ENCODE measurements around the gene NFKB1. TPM values are rescaled to one million over a fixed set of nuclear protein-coding genes. Genes with fewer than 3 reads are reported as not detected.

The NFKB1 gene
- total RNA-seq, 6 experiments from 2014 or later = 21.7 to 31.3 (median 27.5) TPM

- TF ChIP-seq CTCF (IDR thresholded peaks at IDR 0.05) = peak; percentile 58
These were observed 122.5 kb downstream of the NFKB1 start for GRCh38 chr4:102623622-102624021.

GRCh38 chr4:102624505-102624904 lies 123.3 kb downstream of the NFKB1 start:
- Mint-ChIP-seq H3K4me3 (no peak overlapping the region), H3K27me3 (ENCODE audit: insufficient read depth) (no peaks in the 10 kb centered on the region; the same call in 1 of the 2 replicates), H3K27ac (no peak overlapping the region), H3K9me3 (no peaks in the 10 kb centered on the region), H3K36me3 (ENCODE audit: low read depth) (peaks cover 1% of the 10 kb centered on the region; the same call in 1 of the 2 replicates), H3K4me1 (ENCODE audit: low read depth) (peaks cover 86% of the 10 kb centered on the region)
- no peak for TF ChIP-seq CTCF (IDR thresholded peaks at IDR 0.05)
- DNase-seq = no peak

More at GRCh38 chr4:102623622-102624021, 122.5 kb downstream of the NFKB1 start:
- Mint-ChIP-seq H3K27ac (peak overlapping the region; percentile 19; the same call in 1 of the 2 replicates), H3K36me3 (ENCODE audit: low read depth) (no peaks in the 10 kb centered on the region), H3K4me1 (ENCODE audit: low read depth) (peaks cover 86% of the 10 kb centered on the region), H3K4me3 (no peak overlapping the region), H3K27me3 (ENCODE audit: insufficient read depth) (no peaks in the 10 kb centered on the region; the same call in 1 of the 2 replicates), H3K9me3 (no peaks in the 10 kb centered on the region)
- peak; percentile 8 for DNase-seq

GRCh38 chr4:102625232-102625930 lies 124.2 kb downstream of the NFKB1 start:
- peaks cover 6% of the 10 kb centered on the region; the same call in 1 of the 2 replicates for H3K36me3 Mint-ChIP-seq (ENCODE audit: low read depth)
- no peaks in the 10 kb centered on the region for H3K9me3 Mint-ChIP-seq
- no peaks in the 10 kb centered on the region; the same call in 1 of the 2 replicates for H3K27me3 Mint-ChIP-seq (ENCODE audit: insufficient read depth)
- H3K4me1 Mint-ChIP-seq (ENCODE audit: low read depth) = peaks cover 86% of the 10 kb centered on the region
- DNase-seq = peak; percentile 56
- H3K27ac Mint-ChIP-seq = peak overlapping the region; percentile 62; the same call in 1 of the 2 replicates
- TF ChIP-seq CTCF (IDR thresholded peaks at IDR 0.05) = peak; percentile 49
- no peak overlapping the region for H3K4me3 Mint-ChIP-seq

GRCh38 chr4:102627831-102628523 lies 126.8 kb downstream of the NFKB1 start:
- H3K27ac Mint-ChIP-seq = peak overlapping the region; percentile 76
- H3K9me3 Mint-ChIP-seq = no peaks in the 10 kb centered on the region
- H3K4me3 Mint-ChIP-seq = peak overlapping the region; percentile 66
- peaks cover 20% of the 10 kb centered on the region for H3K36me3 Mint-ChIP-seq (ENCODE audit: low read depth)
- TF ChIP-seq CTCF (IDR thresholded peaks at IDR 0.05) = no peak
- peak; percentile 93 for DNase-seq
- peaks cover 77% of the 10 kb centered on the region for H3K4me1 Mint-ChIP-seq (ENCODE audit: low read depth)
- no peaks in the 10 kb centered on the region; the same call in 1 of the 2 replicates for H3K27me3 Mint-ChIP-seq (ENCODE audit: insufficient read depth)

GRCh38 chr4:102629673-102630072 lies 128.5 kb downstream of the NFKB1 start:
- DNase-seq = no peak
- TF ChIP-seq CTCF (IDR thresholded peaks at IDR 0.05) = no peak
- Mint-ChIP-seq H3K9me3 (no peaks in the 10 kb centered on the region), H3K27me3 (ENCODE audit: insufficient read depth) (no peaks in the 10 kb centered on the region; the same call in 1 of the 2 replicates), H3K4me3 (no peak overlapping the region), H3K4me1 (ENCODE audit: low read depth) (peaks cover 65% of the 10 kb centered on the region), H3K27ac (no peak overlapping the region), H3K36me3 (ENCODE audit: low read depth) (peaks cover 20% of the 10 kb centered on the region)

All from HFFc6 (cell line).